Measurements from ENCODE around the gene OVOL2.

OVOL2 gene

DNA sequence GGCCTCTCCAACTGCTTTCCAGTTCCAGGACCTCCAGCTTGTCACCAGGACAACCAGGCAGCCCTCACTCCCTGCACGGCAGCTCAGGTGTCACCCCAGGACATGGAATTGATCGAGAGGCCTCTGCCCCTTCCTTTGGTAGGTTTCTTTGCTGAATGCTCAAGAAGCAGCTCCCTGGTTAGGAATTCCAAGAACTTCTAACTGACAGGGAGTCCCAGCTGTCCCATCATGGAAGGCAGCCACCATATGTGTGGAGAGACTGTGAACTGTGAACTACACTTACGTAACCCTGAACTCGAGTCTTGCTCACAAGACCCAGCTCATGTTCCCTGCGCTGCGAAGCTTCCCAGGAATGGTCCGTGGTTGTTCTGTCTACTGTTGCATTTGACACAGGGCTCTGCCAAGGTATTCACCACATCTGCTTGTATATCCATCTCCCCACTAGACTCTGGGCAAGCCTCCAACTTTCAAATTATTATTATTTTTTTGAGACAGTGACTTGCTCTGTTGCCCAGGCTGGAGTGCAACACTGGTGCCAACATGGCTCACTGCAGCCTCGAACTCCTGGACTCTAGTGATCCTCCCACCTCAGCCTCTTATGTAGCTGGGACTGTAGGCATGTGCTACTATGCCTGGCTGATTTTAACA lies 53.2 kb downstream of the OVOL2 start:
- Histone ChIP-seq H3K27me3 (ENCODE audit: insufficient read depth, low read length) (peaks cover 3% of the 10 kb centered on the region), H2AFZ (ENCODE audit: low read depth, low read length) (no peak overlapping the region), H3K4me3 (ENCODE audit: low read length) (no peak overlapping the region), H3K9me3 (ENCODE audit: low read length) (no peaks in the 10 kb centered on the region), H3K36me3 (ENCODE audit: insufficient read depth, low read length) (no peaks in the 10 kb centered on the region), H3K4me1 (ENCODE audit: insufficient read depth, low read length) (peaks cover 4% of the 10 kb centered on the region)

DNA sequence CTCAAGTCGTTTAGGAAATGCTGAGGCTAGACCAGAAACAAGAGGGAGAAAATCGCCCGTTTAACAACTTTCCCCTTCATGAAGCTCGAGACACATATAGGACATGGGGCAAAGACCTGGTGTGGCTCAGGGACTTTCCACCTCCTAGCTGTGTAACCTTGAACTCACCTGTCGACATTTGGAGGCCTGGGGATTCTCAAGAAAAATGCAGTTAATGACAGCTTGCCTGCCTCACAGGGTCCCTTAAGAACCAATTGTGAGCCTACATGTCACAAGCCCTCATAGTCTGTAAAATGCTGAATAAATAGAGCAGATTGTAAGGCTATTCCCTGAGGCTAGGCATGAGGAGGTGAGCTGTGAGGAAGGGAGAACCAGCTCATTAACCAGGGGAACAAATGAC lies 53.8 kb downstream of the OVOL2 start:
- no peak overlapping the region for H3K4me3 ChIP-seq (ENCODE audit: low read length)
- H3K9me3 ChIP-seq (ENCODE audit: low read length): no peaks in the 10 kb centered on the region
- H2AFZ ChIP-seq (ENCODE audit: low read depth, low read length): no peak overlapping the region
- peaks cover 4% of the 10 kb centered on the region for H3K4me1 ChIP-seq (ENCODE audit: insufficient read depth, low read length)
- H3K36me3 ChIP-seq (ENCODE audit: insufficient read depth, low read length): no peaks in the 10 kb centered on the region
- H3K27me3 ChIP-seq (ENCODE audit: insufficient read depth, low read length): peaks cover 3% of the 10 kb centered on the region

DNA sequence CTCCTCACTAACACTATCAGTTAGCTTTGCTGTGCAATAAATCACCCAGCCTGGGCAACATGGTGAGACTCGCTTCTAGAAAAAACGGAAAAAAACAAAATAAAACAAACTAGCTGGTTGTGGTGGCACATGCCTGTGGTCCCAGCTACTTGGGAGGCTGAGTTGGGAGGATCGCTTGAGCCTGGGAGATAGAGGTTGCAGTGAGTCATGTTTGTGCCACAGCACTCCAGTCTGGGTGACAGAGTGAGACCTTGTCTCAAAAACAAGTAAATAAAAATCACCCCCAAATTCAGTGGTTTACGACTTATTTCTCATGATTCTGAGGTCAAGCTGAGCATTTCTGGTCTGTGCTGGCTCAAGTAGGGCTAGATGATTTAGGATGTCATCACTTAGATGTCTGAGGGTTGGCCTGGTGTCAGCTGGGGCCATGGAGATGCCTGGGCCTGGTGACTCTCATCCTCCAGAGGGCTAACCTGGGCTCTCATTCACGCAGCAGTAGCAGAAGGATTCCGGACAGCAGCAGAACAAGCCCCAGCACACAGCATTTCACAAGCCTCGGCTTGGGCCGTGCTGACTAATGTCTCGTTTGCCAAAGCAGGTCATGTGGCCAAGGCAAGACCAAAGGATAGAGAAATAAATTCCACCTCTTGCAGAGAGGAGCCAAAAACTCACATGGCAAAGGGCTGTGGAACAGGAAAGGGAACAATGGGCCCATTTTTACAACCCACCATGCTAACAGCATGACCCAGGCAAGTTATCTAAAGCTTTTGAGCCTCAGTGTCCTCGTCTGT lies 56.4 kb downstream of the OVOL2 start:
- Histone ChIP-seq H3K4me3 (ENCODE audit: low read length) (no peak overlapping the region), H3K4me1 (ENCODE audit: insufficient read depth, low read length) (peaks cover 4% of the 10 kb centered on the region), H3K9me3 (ENCODE audit: low read length) (no peaks in the 10 kb centered on the region), H3K27me3 (ENCODE audit: insufficient read depth, low read length) (no peaks in the 10 kb centered on the region), H2AFZ (ENCODE audit: low read depth, low read length) (no peak overlapping the region), H3K36me3 (ENCODE audit: insufficient read depth, low read length) (no peaks in the 10 kb centered on the region)

- Histone ChIP-seq H3K36me3 (ENCODE audit: insufficient read depth, low read length) (no peaks in the 10 kb centered on the region), H3K9me3 (ENCODE audit: low read length) (no peaks in the 10 kb centered on the region), H3K4me1 (ENCODE audit: insufficient read depth, low read length) (no peaks in the 10 kb centered on the region), H3K27me3 (ENCODE audit: insufficient read depth, low read length) (no peaks in the 10 kb centered on the region), H2AFZ (ENCODE audit: low read depth, low read length) (no peak overlapping the region), H3K4me3 (ENCODE audit: low read length) (no peak overlapping the region)
Observed at GRCh38 chr20:17999566-17999965, 58.1 kb downstream of the OVOL2 start.

DNA sequence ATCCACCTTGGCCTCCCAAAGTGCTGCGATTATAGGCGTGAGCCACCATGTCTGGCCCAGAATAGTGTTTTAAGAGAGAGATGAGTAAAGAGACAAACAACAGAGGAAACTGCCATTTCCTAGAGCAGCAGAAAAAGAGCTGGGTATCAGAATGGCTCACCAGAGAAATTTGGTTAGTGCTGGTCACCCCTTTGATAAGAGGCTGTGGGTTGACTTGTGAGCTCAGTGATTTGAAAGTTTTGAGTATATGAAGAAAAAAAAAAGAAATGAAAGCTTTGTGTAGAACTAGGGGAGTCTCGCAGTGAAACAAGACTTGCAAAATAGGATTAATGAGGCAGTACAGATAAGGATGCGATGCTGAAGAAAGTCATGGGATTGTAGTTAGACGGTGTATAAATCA lies 59.3 kb downstream of the OVOL2 start:
- H3K27me3 ChIP-seq (ENCODE audit: insufficient read depth, low read length): no peaks in the 10 kb centered on the region
- H3K4me1 ChIP-seq (ENCODE audit: insufficient read depth, low read length): no peaks in the 10 kb centered on the region
- no peaks in the 10 kb centered on the region for H3K9me3 ChIP-seq (ENCODE audit: low read length)
- H3K4me3 ChIP-seq (ENCODE audit: low read length): no peak overlapping the region
- H2AFZ ChIP-seq (ENCODE audit: low read depth, low read length): no peak overlapping the region
- H3K36me3 ChIP-seq (ENCODE audit: insufficient read depth, low read length): no peaks in the 10 kb centered on the region

DNA sequence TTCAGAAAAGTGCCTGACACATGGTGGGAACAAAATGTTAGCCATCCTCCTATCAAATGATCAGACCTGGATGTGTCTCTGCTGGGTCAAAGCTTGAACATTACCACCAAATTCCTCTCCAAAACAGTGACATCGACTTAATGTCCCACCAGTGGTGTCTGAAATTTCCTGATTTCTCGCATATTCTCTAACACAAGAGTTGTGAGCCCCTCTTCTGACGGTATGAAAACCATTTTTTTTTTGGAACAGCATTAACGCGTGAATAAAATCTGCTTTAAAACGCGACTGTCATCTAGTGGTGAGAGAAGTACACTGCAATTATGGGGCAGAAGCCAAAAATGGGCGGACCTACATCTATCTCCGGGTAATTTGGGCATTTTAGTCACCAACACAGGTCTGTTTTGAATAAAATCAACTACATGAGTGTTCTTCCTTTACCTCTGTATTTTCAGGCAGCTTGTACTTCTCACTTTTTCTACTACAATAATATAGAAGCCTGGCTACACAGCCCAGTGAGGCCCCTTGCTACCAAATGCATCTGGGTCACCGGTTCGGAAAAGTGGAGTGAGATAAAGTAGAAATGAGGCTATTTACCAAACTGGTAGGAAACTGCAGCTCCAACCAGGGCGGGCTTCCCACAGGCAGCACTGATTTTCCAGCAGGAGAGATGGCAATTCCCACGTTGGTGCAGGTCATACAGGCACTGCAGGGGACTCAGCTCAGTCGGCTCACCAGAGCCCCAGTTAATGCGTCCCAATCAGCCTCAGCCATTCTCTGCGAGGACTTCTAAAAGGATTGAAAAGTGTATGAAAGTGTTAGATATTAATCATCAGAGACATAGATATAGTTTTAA lies 61.5 kb downstream of the OVOL2 start:
- Histone ChIP-seq H3K27me3 (ENCODE audit: insufficient read depth, low read length) (no peaks in the 10 kb centered on the region), H2AFZ (ENCODE audit: low read depth, low read length) (no peak overlapping the region), H3K9me3 (ENCODE audit: low read length) (no peaks in the 10 kb centered on the region), H3K36me3 (ENCODE audit: insufficient read depth, low read length) (no peaks in the 10 kb centered on the region), H3K4me3 (ENCODE audit: low read length) (no peak overlapping the region), H3K4me1 (ENCODE audit: insufficient read depth, low read length) (no peaks in the 10 kb centered on the region)

DNA sequence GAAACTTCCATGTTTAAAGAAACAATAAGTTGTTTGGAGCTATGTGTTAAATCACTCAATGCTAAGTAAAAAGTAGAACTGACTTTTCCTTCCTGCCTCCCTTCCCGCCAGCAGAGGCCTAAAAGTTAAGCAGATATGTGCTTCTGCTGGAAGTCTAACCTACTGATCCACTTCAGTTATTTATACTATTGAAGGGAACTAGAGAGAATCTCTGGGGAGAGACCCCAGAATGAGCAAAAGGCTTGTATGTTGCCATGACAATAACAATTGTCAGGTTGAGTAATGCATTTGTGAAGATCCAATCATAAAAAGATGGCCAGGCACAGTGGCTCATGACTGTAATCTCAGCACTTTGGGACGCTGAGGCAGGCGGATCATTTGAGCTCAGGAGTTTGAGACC lies 64.2 kb downstream of the OVOL2 start:
- Histone ChIP-seq H3K36me3 (ENCODE audit: insufficient read depth, low read length) (peaks cover 17% of the 10 kb centered on the region), H3K9me3 (ENCODE audit: low read length) (no peaks in the 10 kb centered on the region)

GRCh38 chr20:17992847-17993513 lies 64.7 kb downstream of the OVOL2 start:
- H3K9me3 ChIP-seq (ENCODE audit: low read length): no peaks in the 10 kb centered on the region
- no peaks in the 10 kb centered on the region for H3K4me1 ChIP-seq (ENCODE audit: insufficient read depth, low read length)
- peaks cover 21% of the 10 kb centered on the region for H3K36me3 ChIP-seq (ENCODE audit: insufficient read depth, low read length)
- H3K27me3 ChIP-seq (ENCODE audit: insufficient read depth, low read length): no peaks in the 10 kb centered on the region
- no peak overlapping the region for H2AFZ ChIP-seq (ENCODE audit: low read depth, low read length)
- H3K4me3 ChIP-seq (ENCODE audit: low read length): no peak overlapping the region

More for the DNA sequence above, 64.2 kb downstream of the OVOL2 start:
- Histone ChIP-seq H2AFZ (ENCODE audit: low read depth, low read length) (no peak overlapping the region), H3K27me3 (ENCODE audit: insufficient read depth, low read length) (no peaks in the 10 kb centered on the region), H3K4me3 (ENCODE audit: low read length) (no peak overlapping the region), H3K4me1 (ENCODE audit: insufficient read depth, low read length) (no peaks in the 10 kb centered on the region)

DNA sequence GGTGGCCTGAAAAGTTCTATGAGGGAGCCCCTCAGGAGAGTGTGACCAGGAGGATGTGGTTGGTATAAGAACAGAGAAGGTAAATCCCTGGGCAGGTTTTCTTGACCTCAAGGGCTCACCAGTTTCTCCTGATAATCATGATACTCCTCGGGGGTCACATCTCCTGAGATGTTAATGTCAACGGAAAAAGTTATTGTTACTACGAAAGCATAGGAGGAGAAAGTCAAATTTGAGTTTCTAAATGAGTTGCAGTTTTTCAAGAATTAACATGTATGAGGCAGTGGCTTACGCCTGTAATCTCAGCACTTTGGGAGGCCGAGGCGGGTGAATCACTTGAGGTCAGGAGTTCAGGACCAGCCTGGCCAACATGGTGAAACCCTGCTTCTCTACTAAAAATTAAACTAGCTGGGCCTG lies 65.5 kb downstream of the OVOL2 start:
- H2AFZ ChIP-seq (ENCODE audit: low read depth, low read length): no peak overlapping the region
- H3K4me1 ChIP-seq (ENCODE audit: insufficient read depth, low read length): no peaks in the 10 kb centered on the region
- H3K4me3 ChIP-seq (ENCODE audit: low read length): no peak overlapping the region

GRCh38 chr20:17990278-17990972 lies 67.3 kb downstream of the OVOL2 start:
- H3K27me3 ChIP-seq (ENCODE audit: insufficient read depth, low read length): no peaks in the 10 kb centered on the region
- no peak overlapping the region for H3K4me3 ChIP-seq (ENCODE audit: low read length)
- no peak overlapping the region for H2AFZ ChIP-seq (ENCODE audit: low read depth, low read length)
- peaks cover 29% of the 10 kb centered on the region for H3K36me3 ChIP-seq (ENCODE audit: insufficient read depth, low read length)
- H3K4me1 ChIP-seq (ENCODE audit: insufficient read depth, low read length): no peaks in the 10 kb centered on the region
- no peaks in the 10 kb centered on the region for H3K9me3 ChIP-seq (ENCODE audit: low read length)

More for the DNA sequence above, 65.5 kb downstream of the OVOL2 start:
- Histone ChIP-seq H3K36me3 (ENCODE audit: insufficient read depth, low read length) (peaks cover 25% of the 10 kb centered on the region), H3K9me3 (ENCODE audit: low read length) (no peaks in the 10 kb centered on the region), H3K27me3 (ENCODE audit: insufficient read depth, low read length) (no peaks in the 10 kb centered on the region)

GRCh38 chr20:17987988-17988387 lies 69.7 kb downstream of the OVOL2 start:
- no peak overlapping the region for H2AFZ ChIP-seq (ENCODE audit: low read depth, low read length)
- H3K4me3 ChIP-seq (ENCODE audit: low read length): no peak overlapping the region
- H3K36me3 ChIP-seq (ENCODE audit: insufficient read depth, low read length): peaks cover 29% of the 10 kb centered on the region
- H3K4me1 ChIP-seq (ENCODE audit: insufficient read depth, low read length): no peaks in the 10 kb centered on the region
- H3K27me3 ChIP-seq (ENCODE audit: insufficient read depth, low read length): no peaks in the 10 kb centered on the region
- H3K9me3 ChIP-seq (ENCODE audit: low read length): no peaks in the 10 kb centered on the region

- Histone ChIP-seq H3K4me1 (ENCODE audit: insufficient read depth, low read length) (no peaks in the 10 kb centered on the region), H3K9me3 (ENCODE audit: low read length) (no peaks in the 10 kb centered on the region), H2AFZ (ENCODE audit: low read depth, low read length) (no peak overlapping the region), H3K4me3 (ENCODE audit: low read length) (no peak overlapping the region), H3K36me3 (ENCODE audit: insufficient read depth, low read length) (peaks cover 35% of the 10 kb centered on the region), H3K27me3 (ENCODE audit: insufficient read depth, low read length) (no peaks in the 10 kb centered on the region)
Observed at GRCh38 chr20:17985388-17986018, 72.2 kb downstream of the OVOL2 start.

Measured in neuron (in vitro differentiated cells).